Activated gamma-delta T cell (primary cell): ENCODE data around the gene PATZ1.
"Not testable (repeated sequence)": the region's sequence is repeated elsewhere in the genome, so short reads cannot be mapped to it uniquely, and the experiment has no call there.

Experiments
- DNase-seq: peaks from one replicate; lab custom pipeline; 2025; lab: John Stamatoyannopoulos, UW

Gene PATZ1

GRCh38 chr22:31343235-31344191 lies 2.6 kb downstream of the PATZ1 start:
- DNase-seq: no peak

- DNase-seq: no peak
These were observed 3.6 kb downstream of the PATZ1 start for GRCh38 chr22:31342389-31343140.

GRCh38 chr22:31341386-31342088 lies 4.6 kb downstream of the PATZ1 start:
- no peak for DNase-seq

- DNase-seq: no peak
These were observed 5.3 kb downstream of the PATZ1 start for GRCh38 chr22:31340765-31341247.

GRCh38 chr22:31340360-31340759 lies 5.8 kb downstream of the PATZ1 start:
- DNase-seq: no peak

GRCh38 chr22:31339148-31339832 lies 6.9 kb downstream of the PATZ1 start:
- no peak for DNase-seq

GRCh38 chr22:31337178-31337577 lies 9.0 kb downstream of the PATZ1 start:
- DNase-seq: no peak

GRCh38 chr22:31334329-31334728 lies 11.8 kb downstream of the PATZ1 start:
- DNase-seq: no peak

GRCh38 chr22:31333641-31334040 lies 12.5 kb downstream of the PATZ1 start:
- DNase-seq: no peak

GRCh38 chr22:31332886-31333285 lies 13.3 kb downstream of the PATZ1 start:
- no peak for DNase-seq

GRCh38 chr22:31332010-31332409 lies 14.1 kb downstream of the PATZ1 start:
- DNase-seq: no peak

- no peak for DNase-seq
These were observed 16.5 kb downstream of the PATZ1 start for GRCh38 chr22:31329453-31330215.

GRCh38 chr22:31329029-31329428 lies 17.1 kb downstream of the PATZ1 start:
- DNase-seq: no peak

GRCh38 chr22:31328544-31328960 lies 17.6 kb downstream of the PATZ1 start:
- no peak for DNase-seq

- DNase-seq: no peak
These were observed 18.2 kb downstream of the PATZ1 start for GRCh38 chr22:31327806-31328543.

GRCh38 chr22:31326877-31327276 lies 19.3 kb downstream of the PATZ1 start:
- DNase-seq: no peak

GRCh38 chr22:31323578-31324550 lies 22.3 kb downstream of the PATZ1 start:
- DNase-seq: no peak

GRCh38 chr22:31321421-31321820 lies 24.7 kb downstream of the PATZ1 start:
- DNase-seq: no peak

GRCh38 chr22:31314220-31314619 lies 31.9 kb downstream of the PATZ1 start:
- not testable (repeated sequence) for DNase-seq
